H1 (cell line): ENCODE data around the gene TBC1D22A. TPM values are rescaled to one million over a fixed set of nuclear protein-coding genes. Genes with fewer than 3 reads are reported as not detected.

ENCODE experiments used
- CTCF ChIA-PET: fragments of 300-600 bp; sonication (Branson Sonifier 250); formaldehyde crosslinking; loops from one replicate; lab custom pipeline; 2021; ENCODE audit not compliant: partially characterized antibody; lab: Charles Lee
- POLR2A ChIA-PET: fragments of 300-600 bp; sonication (Branson Sonifier 250); formaldehyde crosslinking; loops from one replicate; lab custom pipeline; 2021; ENCODE audit warnings: inconsistent platforms; ENCODE audit not compliant: partially characterized antibody; lab: Charles Lee
- DNase-seq, 2 experiments: peaks; one replicate each; pipeline versions ENCODE4 v3.0.0 to v3.0.0-alpha.2; 2010 to 2022; ENCODE audit warnings: low spot score in 2 of 2, low read depth in 1 of 2, mixed read lengths in 1 of 2
- FAIRE-seq: peaks from 2 replicates; lab custom pipeline; 2011; peaks lifted over from hg19 to GRCh38; lab: Jason Lieb, UNC
- H2AFZ ChIP-seq: 2 replicates; pipeline ENCODE4 v1.8.1; 2012; ENCODE audit warnings: low read length, inconsistent platforms
- H2AK5ac ChIP-seq: 2 replicates; pipeline ENCODE4 v1.6.1; 2013; ENCODE audit warnings: low read depth, low read length
- H2BK120ac ChIP-seq: replicated peaks from 2 replicates; pipeline ENCODE3; 2013; ENCODE audit warnings: low read depth, low read length, inconsistent platforms
- H2BK12ac ChIP-seq: 2 replicates; pipeline ENCODE4 v1.6.1; 2013; ENCODE audit warnings: low read depth, low read length
- H2BK15ac ChIP-seq: 2 replicates; pipeline ENCODE4 v1.6.1; 2013; ENCODE audit warnings: low read length
- H2BK20ac ChIP-seq: 2 replicates; pipeline ENCODE4 v1.6.1; 2013; ENCODE audit warnings: low read length
- H2BK5ac ChIP-seq: 2 replicates; pipeline ENCODE4 v1.6.1; 2013; ENCODE audit warnings: low read depth, low read length
- H3K14ac ChIP-seq: 2 replicates; pipeline ENCODE4 v1.6.1; 2013; ENCODE audit warnings: inconsistent platforms; ENCODE audit not compliant: insufficient read length
- H3K18ac ChIP-seq: 2 replicates; pipeline ENCODE4 v1.6.1; 2013; ENCODE audit warnings: low read length; ENCODE audit errors: extremely low read depth
- H3K23ac ChIP-seq: 2 replicates; pipeline ENCODE4 v1.6.1; 2013; ENCODE audit warnings: inconsistent platforms; ENCODE audit not compliant: insufficient read length
- H3K23me2 ChIP-seq: 2 replicates; pipeline ENCODE4 v1.6.1; 2013; ENCODE audit warnings: low read depth, low read length
- H3K27ac ChIP-seq: 2 replicates; pipeline ENCODE4 v1.6.1; 2011; ENCODE audit warnings: low read depth, low read length, inconsistent platforms
- H3K27me3 ChIP-seq, 4 experiments: replicated peaks in 1 of 4; 1 replicate in 1 of 4; 2 replicates in 3 of 4; pipeline versions ENCODE4 v1.6.1 to v1.8.1; 2011 to 2013; ENCODE audit warnings: low read length in 3 of 4, mild to moderate bottlenecking in 3 of 4, inconsistent platforms in 2 of 4, mixed read lengths in 2 of 4, moderate library complexity in 1 of 4; ENCODE audit not compliant: control insufficient read depth in 3 of 4, insufficient read depth in 3 of 4; ENCODE audit errors: extremely low read depth in 1 of 4
- H3K36me3 ChIP-seq, 4 experiments: 2 replicates each; pipeline versions ENCODE4 v1.6.1 to v1.8.1; 2011 to 2013; ENCODE audit warnings: mild to moderate bottlenecking in 4 of 4, low read length in 3 of 4, moderate library complexity in 2 of 4, control low read depth in 1 of 4, inconsistent platforms in 1 of 4; ENCODE audit not compliant: insufficient read depth in 4 of 4, control insufficient read depth in 2 of 4
- H3K4ac ChIP-seq: replicated peaks from 2 replicates; pipeline ENCODE3; 2013; ENCODE audit warnings: low read length, low read depth, mixed read lengths, inconsistent platforms; ENCODE audit not compliant: insufficient read length
- H3K4me1 ChIP-seq, 4 experiments: replicated peaks in 1 of 4; 1 replicate in 1 of 4; 2 replicates in 3 of 4; pipeline versions ENCODE4 v1.6.1 to v1.8.1; 2011 to 2013; ENCODE audit warnings: low read length in 3 of 4, inconsistent platforms in 2 of 4, mixed read lengths in 1 of 4; ENCODE audit not compliant: insufficient read depth in 4 of 4, control insufficient read depth in 3 of 4
- H3K4me2 ChIP-seq, 2 experiments: 2 replicates each; pipeline versions ENCODE4 v1.6.1 to v1.8.1; 2011 to 2013; ENCODE audit warnings: low read depth in 2 of 2, low read length in 2 of 2, control low read depth in 1 of 2, inconsistent platforms in 1 of 2, mild to moderate bottlenecking in 1 of 2; ENCODE audit not compliant: insufficient read depth in 1 of 2
- H3K4me3 ChIP-seq, 4 experiments: fragments of 200-600, 300-600 bp in 1 of 4; sonication (generic), shearing (Covaris generic), sonication (Bioruptor Twin) in 1 of 4; 2 replicates each; pipeline versions ENCODE4 v1.5.1 to v1.8.1; 2011 to 2016; ENCODE audit warnings: low read length in 4 of 4, low read depth in 3 of 4, control low read depth in 2 of 4, inconsistent platforms in 2 of 4, mild to moderate bottlenecking in 2 of 4, mixed read lengths in 1 of 4, moderate library complexity in 1 of 4; ENCODE audit not compliant: insufficient read depth in 2 of 4; ENCODE audit errors: extremely low read depth in 1 of 4
- H3K56ac ChIP-seq: replicated peaks from 2 replicates; pipeline ENCODE3; 2013; ENCODE audit warnings: low read depth, mild to moderate bottlenecking, mixed read lengths, low read length, inconsistent platforms; ENCODE audit not compliant: insufficient read length
- H3K79me1 ChIP-seq: 2 replicates; pipeline ENCODE4 v1.6.1; 2013; ENCODE audit warnings: low read depth, low read length, control low read depth
- H3K79me2 ChIP-seq, 2 experiments: 2 replicates each; pipeline versions ENCODE4 v1.6.1 to v1.8.1; 2012 to 2013; ENCODE audit warnings: low read length in 2 of 2, mild to moderate bottlenecking in 2 of 2, inconsistent platforms in 1 of 2; ENCODE audit not compliant: insufficient read depth in 2 of 2, control insufficient read depth in 1 of 2
- H3K9ac ChIP-seq, 4 experiments: replicated peaks in 1 of 4; 1 replicate in 1 of 4; 2 replicates in 3 of 4; pipeline versions ENCODE4 v1.6.1 to v1.8.1; 2011 to 2013; ENCODE audit warnings: low read depth in 3 of 4, low read length in 3 of 4, control low read depth in 2 of 4, mild to moderate bottlenecking in 2 of 4, moderate library complexity in 2 of 4, inconsistent platforms in 1 of 4; ENCODE audit errors: extremely low read depth in 1 of 4
- H3K9me3 ChIP-seq, 2 experiments: 2 replicates each; pipeline versions ENCODE4 v1.6.1 to v1.8.1; 2012 to 2013; ENCODE audit warnings: mild to moderate bottlenecking in 2 of 2, moderate library complexity in 2 of 2, control low read depth in 1 of 2, inconsistent platforms in 1 of 2, low read depth in 1 of 2, low read length in 1 of 2, mixed read lengths in 1 of 2; ENCODE audit not compliant: insufficient read depth in 2 of 2
- H4K20me1 ChIP-seq, 2 experiments: replicated peaks in 1 of 2; 2 replicates each; pipeline versions ENCODE3 to v1.8.1; 2011 to 2013; ENCODE audit warnings: inconsistent platforms in 2 of 2, low read length in 2 of 2, mild to moderate bottlenecking in 1 of 2; ENCODE audit not compliant: insufficient read depth in 2 of 2, control insufficient read depth in 1 of 2
- H4K5ac ChIP-seq: 2 replicates; pipeline ENCODE4 v1.6.1; 2013; ENCODE audit warnings: low read length, low read depth, mixed read lengths, inconsistent platforms; ENCODE audit not compliant: insufficient read length
- H4K8ac ChIP-seq: 2 replicates; pipeline ENCODE4 v1.8.0; 2013; ENCODE audit warnings: mild to moderate bottlenecking, moderate library complexity, low read length, inconsistent platforms; ENCODE audit not compliant: insufficient read depth; ENCODE audit errors: extremely low read depth
- H4K91ac ChIP-seq: replicated peaks from 2 replicates; pipeline ENCODE3; 2013; ENCODE audit warnings: low read length, mixed read lengths, inconsistent platforms; ENCODE audit not compliant: insufficient read length
- ASH2L ChIP-seq: fragments of 200-600, 300-600 bp; sonication (generic); IDR thresholded peaks from one replicate; pipeline ENCODE4 v1.7.1; 2017; ENCODE audit warnings: low read length
- CHD1 ChIP-seq: IDR thresholded peaks from 2 replicates; pipeline ENCODE4 v1.6.1; 2012; ENCODE audit warnings: low read depth, low read length, improper control_type of control experiment
- FOSL1 ChIP-seq: IDR thresholded peaks from 2 replicates; pipeline ENCODE4 v1.6.1; 2011; ENCODE audit warnings: mild to moderate bottlenecking, low read depth, low read length, moderate library complexity; ENCODE audit not compliant: insufficient read depth
- POU5F1 ChIP-seq: IDR thresholded peaks from 2 replicates; pipeline ENCODE4 v1.6.1; 2011; ENCODE audit warnings: low read depth, mild to moderate bottlenecking, low read length, moderate library complexity
- SP1 ChIP-seq: IDR thresholded peaks from 2 replicates; pipeline ENCODE4 v1.6.1; 2011; ENCODE audit warnings: low read depth, low read length
- WGBS, 2 experiments: shearing (Covaris generic) in 1 of 2; methylation state at CpG; one replicate each; pipeline versions ENCODE4 v1.1.6 to v1.1.7; 2013 to 2015; ENCODE audit warnings: low lambda C conversion rate in 2 of 2, mixed read lengths in 2 of 2, inconsistent platforms in 1 of 2, low coverage in 1 of 2, missing lambda C conversion rate in 1 of 2; ENCODE audit not compliant: insufficient replicate concordance in 2 of 2, insufficient coverage in 1 of 2, insufficient read length in 1 of 2; ENCODE audit errors: extremely low coverage in 1 of 2, missing lambda C conversion rate in 1 of 2; 5-methylcytosine and 5-hydroxymethylcytosine counted together
- polyA plus RNA-seq, 7 experiments: library from polyadenylated mRNA; depleted of rRNA in 3 of 7; stranded (reverse) in 5 of 7; unstranded in 2 of 7; fragments of >200 nt in 5 of 7; fragments of 200-250 nt in 2 of 7; gene quantifications; 1 replicate in 5 of 7; 2 replicates in 1 of 7; 4 replicates in 1 of 7; pipeline versions ENCODE4 v1.2.1 to v1.2.3, GENCODE V29; 2011 to 2013; ENCODE audit warnings: missing spikeins in 2 of 7, mixed read lengths in 2 of 7
- total RNA-seq: library from RNA; stranded (reverse); fragmentation: NEBNext Ultra II Directional; extraction: Animal tissue kit (Norgen Biotek cat#: 25700); gene quantifications from 2 replicates; pipeline ENCODE4 v1.2.1, GENCODE V29; 2021

Gene TBC1D22A
- total and polyA plus RNA-seq, 2 of the 8 experiments (the other 6 are each of a cell fraction or from before 2014, with no cell fraction given): 11.9 to 18.4 TPM

DNA sequence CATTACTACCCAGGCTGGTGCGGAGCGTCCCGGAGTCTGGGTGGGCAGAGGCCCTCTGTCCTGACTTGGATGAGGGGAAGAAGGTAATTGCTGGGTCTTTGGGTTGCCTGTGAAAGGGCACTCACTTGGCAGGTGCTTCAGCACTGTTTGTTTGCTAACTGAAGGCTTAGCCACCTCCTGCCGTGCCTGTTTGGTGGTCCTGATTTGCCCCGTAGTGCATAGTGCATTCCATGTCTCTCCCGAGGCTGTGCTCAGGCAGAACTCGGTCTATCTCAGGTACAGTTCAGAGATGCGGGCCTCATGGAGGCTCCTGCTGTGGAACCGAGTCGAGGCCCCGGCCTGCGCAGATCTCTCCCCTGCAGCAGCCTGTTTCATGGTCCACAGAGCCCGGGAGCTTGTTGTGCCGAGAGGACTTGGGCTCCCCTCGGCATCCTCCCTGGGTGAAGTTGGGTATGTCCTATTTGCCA, 146.2 kb downstream of the TBC1D22A start:
- CTCF ChIA-PET: interaction anchor here (0.6 to 1.1 kb wide), 3 partner anchors 76 to 129 kb away, joined by 3 read pairs; no protein-coding TSS in a partner anchor
- TF ChIP-seq ASH2L: no peak
- no peak for TF ChIP-seq FOSL1
- no peak for TF ChIP-seq CHD1
- TF ChIP-seq SP1: no peak
- no peak for TF ChIP-seq POU5F1

More for the DNA sequence above, 146.2 kb downstream of the TBC1D22A start:
- POLR2A ChIA-PET: no interaction called here
- no peak overlapping the region for H3K18ac ChIP-seq
- no peak overlapping the region for H2BK15ac ChIP-seq
- no peak overlapping the region for H2BK20ac ChIP-seq
- peaks cover 0 to 4% (median under 1%) of the 10 kb centered on the region in 4 experiments; a peak in 3 of 8 replicates for H3K36me3 ChIP-seq
- no peak overlapping the region for H3K4me3 ChIP-seq
- H3K9ac ChIP-seq: no peak overlapping the region
- no peak overlapping the region for H3K23ac ChIP-seq
- no peaks in the 10 kb centered on the region for H3K79me2 ChIP-seq
- no peak overlapping the region for H2AK5ac ChIP-seq
- H2AFZ ChIP-seq: no peak overlapping the region
- DNase-seq (peak in 1 of 2 experiments; percentile 45), FAIRE-seq (no peak)
- no peak overlapping the region for H3K56ac ChIP-seq
- 0 out of 2 replicates have a peak overlapping the region, but pooled peaks have one; percentile 14 for H2BK12ac ChIP-seq
- no peak overlapping the region for H3K14ac ChIP-seq
- no peak overlapping the region for H2BK120ac ChIP-seq
- no peak overlapping the region for H4K5ac ChIP-seq
- 0 out of 2 replicates have a peak, but pooled peaks cover 3% of the 10 kb centered on the region for H3K23me2 ChIP-seq
- no peak overlapping the region for H4K91ac ChIP-seq
- no peaks in the 10 kb centered on the region for H3K27me3 ChIP-seq
- no peak overlapping the region for H3K27ac ChIP-seq
- H2BK5ac ChIP-seq: 0 out of 2 replicates have a peak overlapping the region, but pooled peaks have one; percentile 10
- H4K8ac ChIP-seq: no peak overlapping the region
- peaks cover 0 to 6% (median 1%) of the 10 kb centered on the region in 4 experiments; a peak in 3 of 7 replicates for H3K4me1 ChIP-seq
- no peak overlapping the region for H3K4me2 ChIP-seq
- H3K79me1 ChIP-seq: peaks cover 4% of the 10 kb centered on the region
- WGBS, 2 experiments: 89% methylated on average over 15 of the region's 15 CpGs; no CpG with 5 or more reads in 1 of the 2 experiments
- H3K4ac ChIP-seq: no peak overlapping the region
- peaks cover 0 to 7% of the 10 kb centered on the region in 2 experiments for H4K20me1 ChIP-seq
- H3K9me3 ChIP-seq: no peaks in the 10 kb centered on the region
